NCI-H146 (cell line): ENCODE results near the gene RANBP3.
"Not testable (repeated sequence)": the region's sequence is repeated elsewhere in the genome, so short reads cannot be mapped to it uniquely, and the experiment has no call there.

ENCODE experiments used
- DNase-seq: peaks from one replicate; lab custom pipeline; 2025; lab: John Stamatoyannopoulos, UW

Gene RANBP3

GRCh38 chr19:5883157-5883873 lies 94.6 kb downstream of the RANBP3 start:
- not testable (repeated sequence) for DNase-seq

- no peak for DNase-seq
These were observed 95.4 kb downstream of the RANBP3 start for GRCh38 chr19:5882421-5882968.

GRCh38 chr19:5881543-5882299 lies 96.2 kb downstream of the RANBP3 start:
- DNase-seq = peak; percentile 87

GRCh38 chr19:5880604-5881078 lies 97.3 kb downstream of the RANBP3 start:
- peak; percentile 78 for DNase-seq

GRCh38 chr19:5880196-5880595 lies 97.7 kb downstream of the RANBP3 start:
- DNase-seq = no peak

GRCh38 chr19:5877882-5878281 lies 100.1 kb downstream of the RANBP3 start:
- DNase-seq = no peak

- no peak for DNase-seq
These were observed 100.5 kb downstream of the RANBP3 start for GRCh38 chr19:5877427-5877826.

- not testable (repeated sequence) for DNase-seq
These were observed 103.4 kb downstream of the RANBP3 start for GRCh38 chr19:5874496-5874895.

- DNase-seq = no peak
These were observed 104.2 kb downstream of the RANBP3 start for GRCh38 chr19:5873617-5874199.

- DNase-seq = no peak
These were observed 107.0 kb downstream of the RANBP3 start for GRCh38 chr19:5870986-5871394.

- no peak for DNase-seq
These were observed 110.5 kb downstream of the RANBP3 start for GRCh38 chr19:5867201-5868136.
